SU-DHL-6 (cell line): ENCODE data around the gene DNAJC15.
"Not testable (repeated sequence)": the region's sequence is repeated elsewhere in the genome, so short reads cannot be mapped to it uniquely, and the experiment has no call there.

ENCODE experiments used
- H2AFZ ChIP-seq: fragments of 200-600 bp; sonication (generic); 2 replicates; pipeline ENCODE4 v1.6.1; 2014; ENCODE audit warnings: low read depth, mild to moderate bottlenecking, moderate library complexity, mixed read lengths, antibody characterized with exemption, low read length; ENCODE audit not compliant: severe bottlenecking
- H3F3A ChIP-seq: fragments of 200-600 bp; shearing (Covaris generic); 2 replicates; pipeline ENCODE4 v1.6.0; 2016; ENCODE audit warnings: antibody characterized with exemption, mild to moderate bottlenecking; ENCODE audit not compliant: insufficient read depth
- H3K27ac ChIP-seq: fragments of 200-600 bp; sonication (generic); 2 replicates; pipeline ENCODE4 v1.5.1; 2016; ENCODE audit warnings: low read depth, mild to moderate bottlenecking, low read length, moderate library complexity, mixed read lengths
- H3K27me3 ChIP-seq: fragments of 200-600 bp; sonication (generic), shearing (Covaris generic); 2 replicates; pipeline ENCODE4 v1.6.0; 2014; ENCODE audit warnings: mild to moderate bottlenecking, low read length
- H3K36me3 ChIP-seq: fragments of 200-600 bp; sonication (generic); 2 replicates; pipeline ENCODE4 v1.6.1; 2014; ENCODE audit warnings: mild to moderate bottlenecking, low read length, mixed read lengths
- H3K4me2 ChIP-seq: fragments of 300-600, 200-600 bp; shearing (Covaris generic), sonication (generic); 2 replicates; pipeline ENCODE4 v1.6.0; 2014; ENCODE audit warnings: low read length, low read depth, mild to moderate bottlenecking; ENCODE audit not compliant: poor library complexity, severe bottlenecking
- H3K4me3 ChIP-seq: fragments of 200-600 bp; sonication (generic); 2 replicates; pipeline ENCODE4 v1.5.1; 2014; ENCODE audit warnings: antibody characterized with exemption, low read length, mild to moderate bottlenecking, mixed read lengths; ENCODE audit not compliant: insufficient read depth, poor library complexity, severe bottlenecking
- H3K79me2 ChIP-seq: fragments of 200-600 bp; sonication (generic); 2 replicates; pipeline ENCODE4 v1.6.1; 2014; ENCODE audit warnings: mild to moderate bottlenecking, low read length, moderate library complexity; ENCODE audit not compliant: insufficient read depth
- H3K9ac ChIP-seq: fragments of 200-600 bp; sonication (generic); 2 replicates; pipeline ENCODE4 v1.7.0; 2014; ENCODE audit warnings: mild to moderate bottlenecking, low read length
- H3K9me2 ChIP-seq: fragments of 200-600 bp; sonication (generic); replicated peaks from 2 replicates; pipeline ENCODE4 v1.6.1; 2014; ENCODE audit warnings: low read length; ENCODE audit not compliant: insufficient read depth
- H3K9me3 ChIP-seq: fragments of 200-600 bp; sonication (generic); 2 replicates; pipeline ENCODE4 v1.6.1; 2014; ENCODE audit warnings: low read length, mixed read lengths; ENCODE audit not compliant: insufficient read depth
- H4K20me1 ChIP-seq: fragments of 200-600 bp; sonication (generic); 2 replicates; pipeline ENCODE4 v1.6.1; 2014; ENCODE audit warnings: low read depth, mild to moderate bottlenecking, antibody characterized with exemption, low read length, moderate library complexity, mixed read lengths
- EZH2phosphoT487 ChIP-seq: fragments of 200-600 bp; sonication (generic), shearing (Covaris generic); conservative IDR thresholded peaks from 2 replicates; pipeline ENCODE4 v1.6.1; 2018; ENCODE audit warnings: mild to moderate bottlenecking, antibody characterized with exemption, low read length, moderate library complexity, mixed read lengths
- TF ChIP-seq, protein P1 (sequence below): fragments of 200-600 bp; sonication (generic); IDR thresholded peaks from one replicate; pipeline ENCODE4 v1.5.1; 2017; ENCODE audit warnings: antibody characterized with exemption, mild to moderate bottlenecking, low read length, moderate library complexity; ENCODE audit not compliant: insufficient read depth, poor library complexity, severe bottlenecking

The DNAJC15 gene

DNA sequence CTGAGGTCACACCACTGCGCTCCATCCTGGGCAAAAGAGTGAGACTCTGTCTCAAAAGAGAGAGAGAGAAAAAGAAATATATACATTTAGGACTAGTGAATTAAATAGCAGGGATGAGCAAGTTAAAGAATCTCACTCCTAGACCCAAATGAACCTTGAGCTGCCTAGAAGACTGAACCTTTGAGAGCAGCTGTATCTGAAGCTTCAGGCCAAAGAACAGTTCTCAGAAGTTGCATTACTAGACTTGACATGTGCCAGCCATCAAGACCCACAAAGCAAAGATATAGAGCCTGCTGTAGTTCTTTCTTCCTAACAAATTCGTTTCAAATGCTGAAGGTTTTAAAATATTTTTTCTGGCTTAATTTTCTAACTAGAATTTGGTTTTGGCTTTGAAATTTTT is 16.6 kb downstream of the DNAJC15 start:
- H3K36me3 ChIP-seq: no peaks in the 10 kb centered on the region
- H3K9me3 ChIP-seq: no peaks in the 10 kb centered on the region
- H3K9me2 ChIP-seq: no peaks in the 10 kb centered on the region
- no peaks in the 10 kb centered on the region for H3K27me3 ChIP-seq
- no peaks in the 10 kb centered on the region for H4K20me1 ChIP-seq
- H3F3A ChIP-seq: no peaks in the 10 kb centered on the region
- H3K27ac ChIP-seq: no peak overlapping the region
- no peak overlapping the region for H3K4me2 ChIP-seq
- no peak overlapping the region for H3K9ac ChIP-seq
- no peak for TF ChIP-seq EZH2phosphoT487
- TF ChIP-seq, protein P1, sequence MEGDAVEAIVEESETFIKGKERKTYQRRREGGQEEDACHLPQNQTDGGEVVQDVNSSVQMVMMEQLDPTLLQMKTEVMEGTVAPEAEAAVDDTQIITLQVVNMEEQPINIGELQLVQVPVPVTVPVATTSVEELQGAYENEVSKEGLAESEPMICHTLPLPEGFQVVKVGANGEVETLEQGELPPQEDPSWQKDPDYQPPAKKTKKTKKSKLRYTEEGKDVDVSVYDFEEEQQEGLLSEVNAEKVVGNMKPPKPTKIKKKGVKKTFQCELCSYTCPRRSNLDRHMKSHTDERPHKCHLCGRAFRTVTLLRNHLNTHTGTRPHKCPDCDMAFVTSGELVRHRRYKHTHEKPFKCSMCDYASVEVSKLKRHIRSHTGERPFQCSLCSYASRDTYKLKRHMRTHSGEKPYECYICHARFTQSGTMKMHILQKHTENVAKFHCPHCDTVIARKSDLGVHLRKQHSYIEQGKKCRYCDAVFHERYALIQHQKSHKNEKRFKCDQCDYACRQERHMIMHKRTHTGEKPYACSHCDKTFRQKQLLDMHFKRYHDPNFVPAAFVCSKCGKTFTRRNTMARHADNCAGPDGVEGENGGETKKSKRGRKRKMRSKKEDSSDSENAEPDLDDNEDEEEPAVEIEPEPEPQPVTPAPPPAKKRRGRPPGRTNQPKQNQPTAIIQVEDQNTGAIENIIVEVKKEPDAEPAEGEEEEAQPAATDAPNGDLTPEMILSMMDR: no peak
- H3K4me3 ChIP-seq: no peak overlapping the region
- H2AFZ ChIP-seq: no peak overlapping the region
- H3K79me2 ChIP-seq: no peaks in the 10 kb centered on the region

DNA sequence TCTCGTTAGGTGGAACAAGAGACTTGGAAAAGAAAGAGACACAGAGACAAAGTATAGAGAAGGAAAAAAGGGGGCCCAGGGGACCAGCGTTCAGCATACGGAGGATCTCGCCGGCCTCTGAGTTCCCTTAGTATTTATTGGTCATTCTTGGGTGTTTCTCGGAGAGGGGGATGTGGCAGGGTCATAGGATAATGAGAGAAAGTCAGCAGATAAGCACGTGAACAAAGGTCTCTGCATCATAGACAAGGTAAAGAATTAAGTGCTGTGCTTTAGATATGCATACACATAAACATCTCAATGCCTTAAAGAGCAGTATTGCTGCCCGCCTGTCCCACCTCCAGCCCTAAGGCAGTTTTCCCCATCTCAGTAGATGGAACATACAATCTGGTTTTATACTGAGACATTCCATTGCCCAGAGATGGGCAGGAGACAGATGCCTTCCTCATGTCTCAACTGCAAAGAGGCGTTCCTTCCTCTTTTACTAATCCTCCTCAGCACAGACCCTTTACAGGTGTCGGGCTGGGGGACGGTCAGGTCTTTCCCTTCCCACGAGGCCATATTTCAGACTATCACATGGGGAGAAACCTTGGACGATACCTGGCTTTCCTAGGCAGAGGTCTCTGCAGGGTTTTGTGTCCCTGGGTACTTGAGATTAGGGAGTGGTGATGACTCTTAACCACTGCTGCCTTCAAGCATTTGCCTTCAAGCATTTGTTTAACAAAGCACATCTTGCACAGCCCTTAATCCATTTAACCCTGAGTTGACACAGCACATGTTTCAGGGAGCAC is 17.4 kb downstream of the DNAJC15 start:
- H3K27ac ChIP-seq, H3K9me2 ChIP-seq, H3K9ac ChIP-seq, H4K20me1 ChIP-seq, H3K4me3 ChIP-seq, H2AFZ ChIP-seq, H3K4me2 ChIP-seq, H3F3A ChIP-seq, H3K36me3 ChIP-seq, H3K27me3 ChIP-seq, H3K9me3 ChIP-seq, H3K79me2 ChIP-seq: not testable (repeated sequence)

DNA sequence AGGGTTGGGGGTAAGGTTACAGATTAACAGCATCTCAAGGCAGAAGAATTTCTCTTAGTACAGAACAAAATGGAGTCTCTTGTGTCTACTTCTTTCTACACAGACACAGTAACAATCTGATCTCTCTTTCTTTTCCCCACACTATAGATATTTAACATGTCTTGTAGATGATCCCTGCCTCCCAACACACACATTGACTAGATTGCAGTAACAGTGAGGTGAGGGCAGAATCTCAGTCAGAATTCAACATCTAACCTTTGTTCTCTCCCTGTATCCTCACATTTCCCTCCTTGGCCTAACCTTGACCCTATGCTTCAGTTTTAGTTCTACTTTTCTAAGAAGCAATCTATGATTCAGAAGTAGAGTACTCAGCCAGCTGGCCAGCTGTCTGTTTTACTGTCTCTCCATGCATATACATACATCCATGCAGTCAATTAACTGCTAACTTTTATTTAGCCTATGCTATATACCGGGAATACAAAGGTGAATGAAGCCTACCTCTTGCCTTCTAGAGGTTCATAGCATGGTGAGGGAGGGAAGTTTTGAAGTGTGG is 18.1 kb downstream of the DNAJC15 start:
- no peak overlapping the region for H3K27ac ChIP-seq
- TF ChIP-seq, protein P1: no peak
- no peak for TF ChIP-seq EZH2phosphoT487
- H3K9ac ChIP-seq: no peak overlapping the region
- H3K27me3 ChIP-seq: no peaks in the 10 kb centered on the region
- H3K4me2 ChIP-seq: no peak overlapping the region
- no peaks in the 10 kb centered on the region for H3K9me2 ChIP-seq
- H3K79me2 ChIP-seq: no peaks in the 10 kb centered on the region
- H3K36me3 ChIP-seq: no peaks in the 10 kb centered on the region
- no peak overlapping the region for H3K4me3 ChIP-seq
- no peaks in the 10 kb centered on the region for H3K9me3 ChIP-seq
- no peak overlapping the region for H2AFZ ChIP-seq
- H4K20me1 ChIP-seq: no peaks in the 10 kb centered on the region
- no peaks in the 10 kb centered on the region for H3F3A ChIP-seq

DNA sequence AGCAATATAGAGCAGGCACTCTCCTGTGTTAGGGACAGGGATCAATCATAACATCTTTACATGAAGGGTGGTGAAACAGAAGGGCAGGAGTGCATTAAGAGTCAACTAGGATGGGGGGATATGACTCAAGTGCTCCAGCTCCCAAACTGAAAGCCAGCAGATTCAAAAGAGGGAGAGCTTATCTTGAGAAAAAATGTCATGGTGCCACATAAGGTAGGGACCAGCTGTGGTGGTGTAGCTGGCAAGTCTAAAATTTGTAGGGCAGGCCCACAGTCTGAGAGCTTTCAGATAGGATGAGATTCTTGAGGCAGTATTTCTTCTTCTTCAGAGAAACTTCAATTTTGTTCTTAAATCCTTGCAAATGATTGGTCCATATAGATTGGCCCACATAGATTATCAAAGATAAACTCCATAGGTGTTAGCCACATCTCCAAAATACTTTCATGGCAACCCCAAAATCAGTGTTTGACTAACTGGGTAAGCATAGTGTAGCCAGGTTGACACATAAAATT is 19.1 kb downstream of the DNAJC15 start:
- no peaks in the 10 kb centered on the region for H3K9me3 ChIP-seq
- no peaks in the 10 kb centered on the region for H3K27me3 ChIP-seq
- no peaks in the 10 kb centered on the region for H4K20me1 ChIP-seq
- no peak overlapping the region for H3K4me3 ChIP-seq
- H3F3A ChIP-seq: no peaks in the 10 kb centered on the region
- no peak overlapping the region for H3K4me2 ChIP-seq
- no peak overlapping the region for H3K9ac ChIP-seq
- no peak overlapping the region for H3K27ac ChIP-seq
- H2AFZ ChIP-seq: no peak overlapping the region
- H3K79me2 ChIP-seq: no peaks in the 10 kb centered on the region
- no peaks in the 10 kb centered on the region for H3K36me3 ChIP-seq
- no peak for TF ChIP-seq EZH2phosphoT487
- TF ChIP-seq, protein P1: no peak
- no peaks in the 10 kb centered on the region for H3K9me2 ChIP-seq
